Occipital lobe (tissue), 2 donors: ENCODE measurements around the gene RERE. TPM values are rescaled to one million over a fixed set of nuclear protein-coding genes. Genes with fewer than 3 reads are reported as not detected.
A peak's percentile ranks its signal among the peaks of the same experiment; 100 is the strongest.

Source experiments
- DNase-seq: peaks from one replicate; lab custom pipeline; 2025; lab: John Stamatoyannopoulos, UW
- total RNA-seq: library from RNA; depleted of rRNA; stranded (reverse); fragments of >200 nt; gene quantifications from one replicate; pipeline ENCODE4 v1.2.3, GENCODE V29; 2014

RERE gene
- total RNA-seq, 1 donor from 2014 or later: 1,292 TPM

GRCh38 chr1:8338526-8339202, 478.8 kb downstream of the RERE start:
- no peak for DNase-seq

- DNase-seq: no peak
Observed at GRCh38 chr1:8337776-8338525, 479.5 kb downstream of the RERE start.

DNA sequence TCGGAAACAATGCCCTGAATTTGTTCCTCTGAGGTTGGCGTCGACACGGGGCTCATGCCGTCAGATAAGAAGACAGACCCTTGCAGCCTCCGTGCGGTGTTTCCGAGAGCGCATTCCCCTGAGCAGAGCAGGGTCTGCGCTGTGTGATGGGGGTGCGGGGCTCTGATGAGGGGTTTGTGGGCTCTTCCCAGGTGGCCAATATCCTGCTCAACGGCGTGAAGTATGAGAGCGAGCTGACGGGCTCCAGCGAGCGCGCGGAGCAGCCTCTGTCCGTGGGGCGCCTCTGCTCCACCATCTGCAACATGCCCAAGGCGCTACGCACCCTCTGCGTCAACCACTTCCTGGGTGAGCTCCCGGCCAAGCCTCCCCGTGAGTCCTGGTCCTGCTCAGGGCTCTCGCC, 482.2 kb downstream of the RERE start:
- DNase-seq: no peak

GRCh38 chr1:8334106-8334851, 483.2 kb downstream of the RERE start:
- no peak for DNase-seq

- DNase-seq: no peak
Observed at GRCh38 chr1:8333246-8333987, 484.0 kb downstream of the RERE start.

DNA sequence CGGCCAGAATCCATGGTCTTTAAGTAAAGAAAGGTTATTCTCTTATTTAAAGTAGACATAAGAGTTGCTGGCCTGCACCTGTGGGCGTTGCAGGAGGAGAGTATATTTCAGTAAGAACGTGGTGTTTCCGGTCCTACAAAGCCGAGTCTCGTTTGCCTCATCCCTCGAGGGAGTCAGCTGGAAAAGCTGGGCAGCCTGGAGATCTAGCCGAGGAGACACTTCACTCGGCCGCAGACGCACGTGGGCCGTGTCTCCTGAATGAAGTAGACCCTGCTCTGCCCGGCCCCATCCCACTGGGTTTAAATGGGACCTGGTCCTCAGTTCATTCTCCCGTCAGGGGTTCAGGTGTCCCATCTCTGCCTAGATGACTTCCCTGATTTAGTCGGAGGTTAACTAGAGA, 484.6 kb downstream of the RERE start:
- no peak for DNase-seq

GRCh38 chr1:8330271-8331125, 486.9 kb downstream of the RERE start:
- DNase-seq: no peak

GRCh38 chr1:8329858-8330257, 487.6 kb downstream of the RERE start:
- DNase-seq: no peak

- DNase-seq: no peak
Observed at GRCh38 chr1:8329439-8329838, 488.0 kb downstream of the RERE start.

DNA sequence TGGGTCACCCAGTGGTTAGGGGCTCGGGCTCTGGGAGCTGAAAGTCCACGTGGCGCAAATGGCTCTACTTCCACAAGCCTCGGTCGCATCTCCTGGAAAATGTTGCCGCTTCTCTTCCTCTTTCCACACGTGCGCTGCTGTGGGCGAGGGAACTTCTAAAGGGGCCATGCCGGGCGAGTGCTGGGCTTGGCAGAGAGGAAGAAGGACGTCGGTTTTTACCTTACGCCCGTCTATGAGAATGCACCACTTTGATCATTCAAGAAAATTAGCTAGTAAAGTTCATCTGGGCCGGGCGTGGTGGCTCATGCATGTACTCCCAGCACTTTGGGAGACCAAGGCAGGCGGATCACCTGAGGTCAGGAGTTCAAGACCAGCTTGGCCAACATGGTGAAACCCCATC, 489.2 kb downstream of the RERE start:
- no peak for DNase-seq

GRCh38 chr1:8326265-8326664, 491.2 kb downstream of the RERE start:
- no peak for DNase-seq

DNA sequence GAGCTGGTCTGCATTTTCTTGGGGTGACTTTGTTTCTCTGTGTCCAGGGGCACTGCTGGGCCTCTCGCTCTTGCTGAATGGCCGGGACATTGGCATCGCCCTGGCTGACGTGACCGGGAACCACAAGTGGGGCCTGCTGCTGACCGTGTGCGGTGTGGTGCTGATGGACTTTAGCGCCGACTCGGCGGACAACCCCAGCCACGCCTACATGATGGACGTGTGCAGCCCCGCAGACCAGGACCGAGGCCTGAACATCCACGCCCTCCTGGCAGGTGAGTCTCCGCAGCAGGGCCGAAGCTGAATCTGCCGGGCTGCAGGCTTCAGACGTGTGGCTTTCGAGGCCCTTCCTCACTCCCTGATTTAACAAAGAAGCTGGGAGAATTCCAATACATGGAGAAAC, 491.7 kb downstream of the RERE start:
- no peak for DNase-seq

- no peak for DNase-seq
Observed at GRCh38 chr1:8324176-8324810, 493.1 kb downstream of the RERE start.

- no peak for DNase-seq
Observed at GRCh38 chr1:8323706-8324105, 493.7 kb downstream of the RERE start.

DNA sequence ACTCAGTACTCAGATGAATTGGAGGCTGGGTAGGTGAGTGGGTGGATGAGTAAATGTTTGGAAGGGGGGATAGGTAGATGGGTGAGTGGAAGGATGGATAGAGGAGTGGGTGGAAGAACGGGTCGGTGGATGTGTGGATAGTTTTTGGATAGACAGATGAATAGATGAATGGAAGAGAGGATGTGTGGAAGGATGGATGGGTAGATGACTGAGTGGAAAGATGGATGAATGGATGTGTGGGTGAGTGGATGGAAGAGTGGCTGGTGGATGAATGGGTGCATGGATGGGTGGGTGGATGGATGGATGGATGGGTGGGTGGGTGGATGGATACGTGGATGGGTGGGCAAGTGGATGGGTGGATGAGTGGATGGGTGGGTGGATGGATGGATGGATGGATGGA, 495.8 kb downstream of the RERE start:
- no peak for DNase-seq

GRCh38 chr1:8318436-8318835, 499.0 kb downstream of the RERE start:
- no peak for DNase-seq

DNA sequence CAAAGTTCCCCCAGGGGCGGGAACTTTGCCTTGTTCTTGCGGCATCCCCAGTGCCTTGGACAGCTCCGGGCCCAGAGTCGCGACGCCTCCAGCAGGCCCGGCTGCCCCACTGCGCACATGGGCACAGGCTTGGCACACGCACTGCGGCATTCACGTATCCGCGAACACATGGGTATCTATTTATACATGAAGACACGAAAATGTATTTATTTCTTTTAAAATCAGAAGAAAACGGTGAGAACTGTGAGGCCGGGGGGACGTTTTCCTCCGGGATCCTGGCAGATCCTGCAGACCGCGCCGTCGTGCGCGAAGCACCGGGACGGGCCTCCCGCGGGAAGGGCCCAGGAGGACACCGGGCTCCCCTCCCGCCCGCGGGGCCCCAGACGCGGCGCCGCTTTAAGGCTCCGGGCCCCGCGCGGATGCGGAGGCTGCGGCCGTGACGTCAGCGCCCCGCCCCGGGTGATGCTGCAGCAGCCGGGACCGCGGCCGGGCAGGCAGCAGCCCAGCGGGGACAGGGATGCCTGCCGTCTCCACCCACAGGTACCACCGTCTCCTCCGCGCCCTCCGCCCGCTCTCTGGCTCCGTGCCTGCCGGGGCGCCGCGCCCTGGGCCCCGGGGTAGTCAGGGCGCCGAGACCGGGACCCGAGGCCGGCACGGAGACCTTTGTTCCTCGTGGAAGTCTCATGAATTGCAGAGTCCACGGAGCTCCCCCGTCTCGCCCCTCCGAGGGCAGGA, 499.6 kb downstream of the RERE start, which contains the start of gene SLC45A1:
Gene SLC45A1, plus strand, starts transcription at position 468 of the 735 bp plus-strand sequence. CDS start 6,216 bp downstream, outside the sequence.
- peak; percentile 69 for DNase-seq

GRCh38 chr1:8315573-8316475, 501.6 kb downstream of the RERE start:
- DNase-seq: no peak
